HepG2 (cell line): ENCODE measurements around the gene CSNK1D. TPM values are rescaled to one million over a fixed set of nuclear protein-coding genes. Genes with fewer than 3 reads are reported as not detected.

Source experiments
- ETS1 ChIP-seq: sonication (generic); formaldehyde crosslinking; IDR thresholded peaks from 2 replicates; pipeline ENCODE4 v1.4.0; 2020; ENCODE audit warnings: missing genetic modification reagents
- ETV5 ChIP-seq: IDR thresholded peaks from 2 replicates; pipeline ENCODE4 v1.6.1; 2018; ENCODE audit warnings: missing biosample characterization, missing genetic modification reagents, inconsistent platforms, borderline replicate concordance
- GATAD1 ChIP-seq: IDR thresholded peaks from 2 replicates; pipeline ENCODE4 v1.6.1; 2016; ENCODE audit warnings: missing genetic modification reagents, missing compliant biosample characterization
- KAT7 ChIP-seq: IDR thresholded peaks from 2 replicates; pipeline ENCODE4 v1.6.1; 2018; ENCODE audit warnings: borderline replicate concordance, missing compliant biosample characterization
- KLF11 ChIP-seq: IDR thresholded peaks from 2 replicates; pipeline ENCODE4 v1.6.1; 2016; ENCODE audit warnings: missing compliant biosample characterization
- MAFG ChIP-seq: sonication (generic); formaldehyde crosslinking; IDR thresholded peaks from 2 replicates; pipeline ENCODE4 v1.5.1; 2020; ENCODE audit warnings: mild to moderate bottlenecking, missing genetic modification reagents
- MXI1 ChIP-seq: IDR thresholded peaks from 3 replicates; pipeline ENCODE4 v1.6.1; 2012; ENCODE audit warnings: low read depth, low read length, inconsistent platforms, borderline replicate concordance
- NFIB ChIP-seq: sonication (generic); formaldehyde crosslinking; IDR thresholded peaks from 2 replicates; pipeline ENCODE4 v1.9.0; 2021; ENCODE audit warnings: missing genetic modification reagents, mild to moderate bottlenecking, borderline replicate concordance
- NFKB2 ChIP-seq: sonication (generic); formaldehyde crosslinking; IDR thresholded peaks from 2 replicates; pipeline ENCODE4 v1.4.0; 2020; ENCODE audit warnings: missing genetic modification reagents, borderline replicate concordance
- SYNCRIP ChIP-seq: fragments of 200-400 bp; formaldehyde crosslinking; IDR thresholded peaks from 2 replicates; pipeline ENCODE4 v1.6.1; 2018; ENCODE audit warnings: mild to moderate bottlenecking, low read depth, low read length; ENCODE audit not compliant: insufficient read depth
- TAF1 ChIP-seq: sonication (generic); formaldehyde crosslinking; IDR thresholded peaks from 2 replicates; pipeline ENCODE4 v1.4.0; 2020; ENCODE audit warnings: missing genetic modification reagents
- TARDBP ChIP-seq: sonication (generic); formaldehyde crosslinking; IDR thresholded peaks from 2 replicates; pipeline ENCODE4 v1.8.0; 2022; ENCODE audit warnings: mild to moderate bottlenecking, missing genetic modification reagents
- TRIM22 ChIP-seq: fragments of 450-650 bp; IDR thresholded peaks from 2 replicates; pipeline ENCODE4 v1.6.1; 2017
- ZBED4 ChIP-seq: sonication (generic); formaldehyde crosslinking; IDR thresholded peaks from 2 replicates; pipeline ENCODE4 v1.4.0; 2020; ENCODE audit warnings: missing genetic modification reagents, borderline replicate concordance
- ZFYVE20 ChIP-seq: sonication (generic); formaldehyde crosslinking; IDR thresholded peaks from 2 replicates; pipeline ENCODE4 v1.8.0; 2023; ENCODE audit warnings: low read depth, mild to moderate bottlenecking, moderate library complexity, missing genetic modification reagents, borderline replicate concordance
- ZNF556 ChIP-seq: sonication (generic); formaldehyde crosslinking; IDR thresholded peaks from 2 replicates; pipeline ENCODE4 v1.4.0; 2020; ENCODE audit warnings: mild to moderate bottlenecking, missing genetic modification reagents, borderline replicate concordance
- ZNF564 ChIP-seq: sonication (generic); formaldehyde crosslinking; IDR thresholded peaks from 2 replicates; pipeline ENCODE4 v1.8.1; 2023; ENCODE audit warnings: mild to moderate bottlenecking, missing genetic modification reagents
- ZNF724P ChIP-seq: sonication (generic); formaldehyde crosslinking; IDR thresholded peaks from 2 replicates; pipeline ENCODE4 v1.8.0; 2022; ENCODE audit warnings: missing genetic modification reagents, borderline replicate concordance
- ZNF784 ChIP-seq: sonication (generic); formaldehyde crosslinking; IDR thresholded peaks from 2 replicates; pipeline ENCODE4 v1.5.1; 2020; ENCODE audit warnings: missing genetic modification reagents, mild to moderate bottlenecking, borderline replicate concordance
- polyA plus RNA-seq, 8 experiments: library from polyadenylated mRNA; depleted of rRNA in 3 of 8; stranded (reverse) in 7 of 8; unstranded in 1 of 8; fragments of >200 nt; fragmentation: Illumina TruSeq in 4 of 8; extraction: Trizol in 4 of 8; gene quantifications; 2 replicates each; pipeline versions ENCODE4 v1.2.1 to v1.2.3, GENCODE V29; 2011 to 2016; ENCODE audit warnings: low read depth in 4 of 8, missing spikeins in 1 of 8, mixed read lengths in 1 of 8; ENCODE audit not compliant: insufficient read depth in 1 of 8
- total RNA-seq, 5 experiments: library from RNA; depleted of rRNA; stranded (reverse); fragments of >200 nt; fragmentation: Illumina TruSeq; extraction: Trizol; gene quantifications; 2 replicates each; pipeline ENCODE4 v1.2.3, GENCODE V29; 2016; ENCODE audit warnings: low read depth in 1 of 5

Gene CSNK1D
- total and polyA plus RNA-seq, 2 of the 13 experiments (the other 11 are each of a cell fraction or from before 2014, with no cell fraction given): 31.5 to 128 TPM

- TF ChIP-seq TRIM22: no peak
- TF ChIP-seq ZNF784: peak; percentile 83
- no peak for TF ChIP-seq ZNF564 (CRISPR knock-in tag)
- TF ChIP-seq KLF11: no peak
- TF ChIP-seq ZNF724P (CRISPR knock-in tag): no peak
- TF ChIP-seq ZBED4 (CRISPR knock-in tag): no peak
- TF ChIP-seq SYNCRIP: no peak
- 0 out of 3 replicates have a peak, but pooled peaks have one; percentile 19 for TF ChIP-seq MXI1
- no peak for TF ChIP-seq TAF1 (CRISPR knock-in tag)
- 0 out of 2 replicates have a peak, but pooled peaks have one; percentile 56 for TF ChIP-seq TARDBP (CRISPR knock-in tag)
- 0 out of 2 replicates have a peak, but pooled peaks have one; percentile 5 for TF ChIP-seq ETV5 (CRISPR knock-in tag)
- peak; percentile 40; the same call in 1 of the 2 replicates for TF ChIP-seq MAFG (CRISPR knock-in tag)
- TF ChIP-seq ETS1: 0 out of 2 replicates have a peak, but pooled peaks have one; percentile 14
- no peak for TF ChIP-seq ZFYVE20 (CRISPR knock-in tag)
- 0 out of 2 replicates have a peak, but pooled peaks have one; percentile 6 for TF ChIP-seq ZNF556 (CRISPR knock-in tag)
- TF ChIP-seq GATAD1: no peak
- TF ChIP-seq KAT7 (CRISPR knock-in tag): 0 out of 2 replicates have a peak, but pooled peaks have one; percentile 16
- TF ChIP-seq NFKB2: no peak; the same call in 1 of the 2 replicates
- TF ChIP-seq NFIB: no peak
Measured at GRCh38 chr17:82243648-82244412, 29.7 kb downstream of the CSNK1D start (continued).
